SHP77 (cell line): ENCODE results near the gene BLID.
A peak's percentile ranks its signal among the peaks of the same experiment; 100 is the strongest.

Experiments used
- DNase-seq, 2 experiments: peaks; one replicate each; lab custom pipeline; 2025; lab: John Stamatoyannopoulos, UW

The BLID gene

GRCh38 chr11:122081073-122081472 lies 34.9 kb downstream of the BLID start:
- DNase-seq: no peak

- no peak for DNase-seq
Measured at GRCh38 chr11:122077459-122077858, 38.6 kb downstream of the BLID start.

- no peak for DNase-seq
Measured at GRCh38 chr11:122076512-122077120, 39.4 kb downstream of the BLID start.

- no peak for DNase-seq
Measured at GRCh38 chr11:122075016-122075415, 41.0 kb downstream of the BLID start.

GRCh38 chr11:122074022-122074421 lies 42.0 kb downstream of the BLID start:
- DNase-seq: no peak

- no peak for DNase-seq
Measured at GRCh38 chr11:122071709-122072202, 44.3 kb downstream of the BLID start.

- peak in 1 of 2 experiments; percentile 20 for DNase-seq
Measured at GRCh38 chr11:122069707-122070360, 46.2 kb downstream of the BLID start.

- DNase-seq: no peak
Measured at GRCh38 chr11:122068837-122069236, 47.2 kb downstream of the BLID start.

GRCh38 chr11:122068141-122068540 lies 47.9 kb downstream of the BLID start:
- no peak for DNase-seq
